ENCODE results near the gene FBXO36.
"Not testable (repeated sequence)": the region's sequence is repeated elsewhere in the genome, so short reads cannot be mapped to it uniquely, and the experiment has no call there.

Gene FBXO36

GRCh38 chr2:229899604-229900003, 22.7 kb upstream of the FBXO36 start:
- no peak overlapping the region for H3K4me3 ChIP-seq (ENCODE audit: low read depth, low read length)
- in situ Hi-C loops (cut with HindIII; ENCODE audit: low sequenced_read_pairs), result no loop called here
- TF ChIP-seq CTCF (IDR thresholded peaks at IDR 0.05; ENCODE audit: low read depth, low read length, missing control alignments), result no peak
- DNase-seq (ENCODE audit: low read depth), result no peak

GRCh38 chr2:229900012-229900411, 22.3 kb upstream of the FBXO36 start:
- TF ChIP-seq CTCF (IDR thresholded peaks at IDR 0.05; ENCODE audit: low read depth, low read length, missing control alignments), result no peak
- DNase-seq (ENCODE audit: low read depth), result no peak
- in situ Hi-C loops (cut with HindIII; ENCODE audit: low sequenced_read_pairs), result no loop called here
- H3K4me3 ChIP-seq (ENCODE audit: low read depth, low read length), result no peak overlapping the region

GRCh38 chr2:229900514-229900913, 21.8 kb upstream of the FBXO36 start:
- in situ Hi-C loops (cut with HindIII; ENCODE audit: low sequenced_read_pairs); DNase-seq (ENCODE audit: low read depth); H3K4me3 ChIP-seq (ENCODE audit: low read depth, low read length): not testable (repeated sequence)

GRCh38 chr2:229901819-229902218, 20.5 kb upstream of the FBXO36 start:
- in situ Hi-C loops (cut with HindIII; ENCODE audit: low sequenced_read_pairs), result no loop called here
- no peak overlapping the region for H3K4me3 ChIP-seq (ENCODE audit: low read depth, low read length)
- TF ChIP-seq CTCF (IDR thresholded peaks at IDR 0.05; ENCODE audit: low read depth, low read length, missing control alignments), result no peak
- DNase-seq (ENCODE audit: low read depth), result peak; percentile 92

GRCh38 chr2:229903037-229903436, 19.3 kb upstream of the FBXO36 start:
- no peak for DNase-seq (ENCODE audit: low read depth)
- H3K4me3 ChIP-seq (ENCODE audit: low read depth, low read length), result no peak overlapping the region
- in situ Hi-C loops (cut with HindIII; ENCODE audit: low sequenced_read_pairs), result no loop called here

GRCh38 chr2:229905601-229906000, 16.7 kb upstream of the FBXO36 start:
- DNase-seq (ENCODE audit: low read depth), result no peak
- in situ Hi-C loops (cut with HindIII; ENCODE audit: low sequenced_read_pairs), result no loop called here
- TF ChIP-seq CTCF (IDR thresholded peaks at IDR 0.05; ENCODE audit: low read depth, low read length, missing control alignments), result no peak

More at GRCh38 chr2:229903037-229903436, 19.3 kb upstream of the FBXO36 start:
- no peak for TF ChIP-seq CTCF (IDR thresholded peaks at IDR 0.05; ENCODE audit: low read depth, low read length, missing control alignments)

GRCh38 chr2:229909090-229909489, 13.2 kb upstream of the FBXO36 start:
- in situ Hi-C loops (cut with HindIII; ENCODE audit: low sequenced_read_pairs), result no loop called here
- no peak overlapping the region for H3K4me3 ChIP-seq (ENCODE audit: low read depth, low read length)
- no peak for TF ChIP-seq CTCF (IDR thresholded peaks at IDR 0.05; ENCODE audit: low read depth, low read length, missing control alignments)
- no peak for DNase-seq (ENCODE audit: low read depth)

More at GRCh38 chr2:229905601-229906000, 16.7 kb upstream of the FBXO36 start:
- no peak overlapping the region for H3K4me3 ChIP-seq (ENCODE audit: low read depth, low read length)
